Mononuclear cell (primary cell): ENCODE results near the gene SELENOS. TPM values are rescaled to one million over a fixed set of nuclear protein-coding genes. Genes with fewer than 3 reads are reported as not detected.

Source experiments
- H3K27me3 ChIP-seq: 2 replicates; pipeline ENCODE4 v1.6.0; 2011; ENCODE audit warnings: low read length, control low read depth; ENCODE audit not compliant: insufficient read depth
- H3K4me1 ChIP-seq: 2 replicates; pipeline ENCODE4 v1.5.1; 2011; ENCODE audit warnings: mild to moderate bottlenecking, low read length, control low read depth; ENCODE audit not compliant: insufficient read depth
- H3K4me3 ChIP-seq: 2 replicates; pipeline ENCODE4 v1.5.1; 2011; ENCODE audit warnings: mild to moderate bottlenecking, low read length, moderate library complexity
- H3K9me3 ChIP-seq: 2 replicates; pipeline ENCODE4 v1.5.1; 2011; ENCODE audit warnings: low read depth, mild to moderate bottlenecking, control low read depth, low read length
- total RNA-seq: library from RNA; depleted of rRNA; stranded (reverse); fragments of >200 nt; gene quantifications from one replicate; pipeline ENCODE4 v1.2.3, GENCODE V29; 2012

SELENOS gene
- total RNA-seq, 1 donor = 22.8 TPM

- H3K4me3 ChIP-seq = peak overlapping the region; percentile 63
- H3K9me3 ChIP-seq = no peaks in the 10 kb centered on the region
- H3K4me1 ChIP-seq = peaks cover 39% of the 10 kb centered on the region
- no peaks in the 10 kb centered on the region for H3K27me3 ChIP-seq
Observed at GRCh38 chr15:101252836-101253235, 24.4 kb downstream of the SELENOS start.

DNA sequence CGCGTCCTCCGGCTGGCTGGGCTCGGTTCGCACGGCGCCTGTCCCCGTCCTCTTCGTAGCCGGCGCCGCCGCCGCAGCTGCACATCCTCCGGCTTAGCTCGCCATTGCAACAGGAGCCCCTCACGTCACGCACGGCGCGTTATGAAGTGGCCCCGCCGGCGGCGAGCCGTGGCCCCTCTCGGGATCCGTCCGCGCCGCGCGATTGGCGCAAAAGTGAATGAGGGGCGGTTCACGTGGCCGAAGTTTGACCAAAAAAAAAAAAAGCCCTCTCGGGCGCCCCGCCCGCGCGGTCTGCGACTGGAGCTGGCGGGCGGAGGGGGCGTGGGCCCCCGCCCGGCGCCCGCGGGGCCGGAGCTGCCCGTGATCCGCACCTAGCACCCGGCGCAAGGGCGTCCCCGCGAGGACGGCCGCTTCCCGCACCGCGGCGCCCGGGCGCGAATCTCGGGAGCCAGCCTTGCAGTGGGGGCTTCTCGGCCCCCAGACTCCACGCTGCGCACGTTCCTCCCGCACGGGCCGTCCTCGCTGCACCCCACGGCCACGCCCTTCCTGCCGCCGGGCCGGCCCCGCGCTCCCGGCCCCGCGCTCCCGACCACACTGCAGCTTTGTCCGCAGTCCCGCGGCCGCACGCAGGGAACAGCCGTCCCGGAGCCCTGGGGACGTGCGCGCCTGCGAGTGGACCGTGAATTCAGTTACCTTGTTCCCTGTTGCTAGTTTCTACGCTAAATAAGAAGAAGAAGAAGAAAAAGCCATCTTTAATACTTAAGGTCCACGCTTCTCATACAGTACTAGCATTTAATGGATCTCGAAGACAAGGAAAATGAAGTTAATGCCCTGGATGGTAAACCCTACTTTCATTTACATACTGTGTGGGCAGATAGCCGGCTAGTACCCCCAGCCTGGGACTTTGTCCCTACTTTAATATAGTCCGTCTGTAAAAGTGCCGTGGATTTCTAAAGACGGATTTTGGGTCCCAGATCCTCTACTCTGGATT, 25.2 kb downstream of the SELENOS start, which contains the start of gene CHSY1:
Gene CHSY1 (minus strand): TSS at position 219 of the 991 bp plus-strand sequence. CDS start 592 bp downstream, outside the sequence.
- no peaks in the 10 kb centered on the region for H3K9me3 ChIP-seq
- H3K4me3 ChIP-seq = peak within 1 kb of the TSS; percentile 65
- no peaks in the 10 kb centered on the region for H3K27me3 ChIP-seq
- peaks cover 45% of the 10 kb centered on the region for H3K4me1 ChIP-seq

DNA sequence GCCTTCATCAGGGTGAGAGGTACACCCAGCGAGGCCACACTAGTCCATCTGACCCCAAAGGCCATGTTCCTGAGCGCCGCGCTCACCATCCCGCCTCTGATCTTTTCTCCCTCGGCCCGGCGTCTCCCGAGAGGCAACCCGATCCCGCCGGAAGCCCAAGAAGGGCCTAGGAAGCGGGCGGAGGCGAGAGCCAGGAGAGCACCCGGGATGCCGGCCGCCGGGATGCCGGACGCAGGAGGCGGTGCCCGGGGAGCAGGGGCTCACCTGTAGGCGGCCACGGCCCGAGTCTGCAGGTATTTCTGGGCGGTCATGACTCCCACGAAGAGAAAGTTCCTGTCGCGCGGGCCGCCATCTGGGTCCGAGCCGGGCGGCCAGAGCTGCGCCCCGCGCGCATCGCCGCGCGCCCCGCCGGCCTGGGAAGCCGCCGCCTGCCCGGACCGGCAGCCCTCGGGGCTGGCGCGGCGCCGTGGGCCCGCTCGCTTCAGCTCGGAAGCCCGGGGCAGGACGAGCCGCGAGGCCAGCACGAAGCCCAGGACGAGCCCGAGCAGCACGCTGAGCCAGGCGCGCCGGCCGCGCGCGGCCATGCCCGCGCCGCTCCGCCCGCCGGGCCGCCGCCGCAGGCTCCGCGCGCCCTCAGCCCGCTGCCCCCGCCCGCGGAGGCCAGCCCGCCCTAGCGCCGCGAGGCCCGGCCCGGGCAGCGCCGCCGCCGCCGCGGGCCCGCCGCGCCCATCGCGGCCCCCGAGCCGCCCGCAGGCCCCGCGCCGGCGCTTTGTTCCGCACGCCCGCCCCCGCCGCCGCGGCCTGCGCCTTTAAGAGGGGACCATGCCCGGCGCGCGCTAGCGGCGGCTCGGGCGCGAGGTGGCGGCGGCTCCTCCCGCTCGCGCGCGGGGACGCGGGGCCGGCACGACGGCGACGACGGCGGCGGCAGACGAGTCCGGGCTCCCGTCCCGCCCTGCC, 26.1 kb downstream of the SELENOS start:
- H3K4me3 ChIP-seq = peak overlapping the region; percentile 65
- no peaks in the 10 kb centered on the region for H3K9me3 ChIP-seq
- no peaks in the 10 kb centered on the region for H3K27me3 ChIP-seq
- peaks cover 55% of the 10 kb centered on the region for H3K4me1 ChIP-seq

DNA sequence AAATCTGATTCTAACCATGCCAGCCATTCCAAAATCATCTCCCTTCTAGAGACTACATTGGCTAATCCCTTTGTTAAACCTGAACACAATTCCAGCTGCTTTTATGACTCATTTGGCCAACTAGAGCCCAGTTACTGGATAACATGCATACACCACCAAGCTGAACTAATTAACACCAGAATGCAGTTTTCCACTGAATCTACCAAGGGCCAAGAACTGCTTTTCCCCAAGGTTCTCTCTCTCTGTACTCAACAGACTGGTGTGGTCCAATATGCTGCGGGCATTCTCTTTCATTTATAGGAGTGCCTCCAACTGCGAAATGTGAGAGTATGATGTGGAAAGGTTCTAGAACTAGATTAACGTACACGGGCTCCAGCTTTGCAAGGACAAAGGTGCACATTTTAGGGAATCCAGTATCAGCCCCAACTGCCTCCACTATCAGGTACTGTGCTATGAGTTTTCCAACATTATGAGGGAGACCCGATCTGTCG, 26.9 kb downstream of the SELENOS start:
- H3K9me3 ChIP-seq = no peaks in the 10 kb centered on the region
- no peaks in the 10 kb centered on the region for H3K27me3 ChIP-seq
- peak overlapping the region; percentile 65 for H3K4me3 ChIP-seq
- peaks cover 63% of the 10 kb centered on the region for H3K4me1 ChIP-seq

DNA sequence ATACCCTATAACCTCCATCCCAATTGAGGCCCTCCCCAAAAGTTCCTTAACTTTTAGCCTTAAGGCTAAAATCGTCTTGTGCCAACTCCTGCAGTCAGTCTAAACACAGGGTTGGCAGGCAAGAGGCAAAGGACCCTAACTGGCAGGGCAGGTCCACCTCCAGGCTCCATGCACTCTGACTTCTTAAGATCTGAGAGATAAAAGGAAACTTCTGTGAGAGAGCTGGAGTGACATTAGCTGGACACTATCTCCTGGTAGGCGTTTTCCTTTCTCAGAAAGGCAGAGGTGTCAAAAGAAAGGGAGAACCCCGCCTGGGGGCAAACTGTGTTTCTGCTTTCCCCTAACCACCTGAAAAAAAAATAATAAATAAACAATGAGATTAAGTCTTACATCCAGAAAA, 29.0 kb downstream of the SELENOS start:
- Histone ChIP-seq H3K4me1 (peaks cover 83% of the 10 kb centered on the region), H3K4me3 (no peak overlapping the region), H3K27me3 (no peaks in the 10 kb centered on the region), H3K9me3 (no peaks in the 10 kb centered on the region)

DNA sequence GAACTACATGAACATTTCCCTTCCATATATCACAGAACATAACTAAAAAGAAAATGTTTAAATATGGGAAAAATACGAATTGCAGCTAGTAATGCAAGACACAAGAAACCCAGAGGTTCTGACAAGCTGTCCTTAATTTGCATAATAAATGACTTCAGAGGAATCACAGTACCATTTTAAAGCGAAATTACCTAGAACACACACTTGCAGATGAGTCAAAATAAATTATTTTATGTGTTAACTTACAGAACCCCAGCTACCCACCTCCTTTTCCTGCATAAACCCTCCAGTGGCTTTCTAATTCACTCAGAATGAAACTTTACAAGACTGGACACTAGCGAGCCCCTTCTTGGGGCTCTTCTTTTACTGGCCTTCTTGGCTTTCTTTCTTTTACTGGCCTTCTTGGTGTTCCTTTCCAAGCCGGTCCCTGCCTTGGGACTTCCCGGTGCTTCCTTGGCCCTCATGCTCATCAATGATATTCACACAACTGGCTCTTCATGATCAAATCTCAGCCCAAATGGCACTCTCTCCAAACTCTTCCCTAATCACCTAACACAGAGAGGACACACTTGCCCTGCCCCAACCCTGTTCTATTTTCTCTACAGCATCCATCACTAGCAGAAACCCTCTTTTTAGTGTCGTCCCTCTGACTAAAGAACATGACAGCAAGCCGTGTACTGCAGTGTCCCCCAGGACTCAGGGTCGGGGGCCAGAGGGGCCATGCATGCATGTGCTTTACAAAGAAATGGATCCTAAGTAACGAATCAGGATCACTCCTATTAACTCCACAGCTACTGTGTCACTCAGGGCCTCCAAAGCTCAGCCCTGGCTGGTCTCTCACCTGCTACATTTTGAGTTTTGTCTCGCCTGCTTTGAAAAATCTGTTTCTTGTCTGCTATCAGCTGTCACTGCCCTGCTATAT, 30.2 kb downstream of the SELENOS start:
- Histone ChIP-seq H3K4me3 (no peak overlapping the region), H3K27me3 (no peaks in the 10 kb centered on the region), H3K9me3 (no peaks in the 10 kb centered on the region), H3K4me1 (peaks cover 87% of the 10 kb centered on the region)

- no peaks in the 10 kb centered on the region for H3K9me3 ChIP-seq
- no peaks in the 10 kb centered on the region for H3K27me3 ChIP-seq
- no peak overlapping the region for H3K4me3 ChIP-seq
- H3K4me1 ChIP-seq = peaks cover 94% of the 10 kb centered on the region
Observed at GRCh38 chr15:101246391-101246790, 30.9 kb downstream of the SELENOS start.

DNA sequence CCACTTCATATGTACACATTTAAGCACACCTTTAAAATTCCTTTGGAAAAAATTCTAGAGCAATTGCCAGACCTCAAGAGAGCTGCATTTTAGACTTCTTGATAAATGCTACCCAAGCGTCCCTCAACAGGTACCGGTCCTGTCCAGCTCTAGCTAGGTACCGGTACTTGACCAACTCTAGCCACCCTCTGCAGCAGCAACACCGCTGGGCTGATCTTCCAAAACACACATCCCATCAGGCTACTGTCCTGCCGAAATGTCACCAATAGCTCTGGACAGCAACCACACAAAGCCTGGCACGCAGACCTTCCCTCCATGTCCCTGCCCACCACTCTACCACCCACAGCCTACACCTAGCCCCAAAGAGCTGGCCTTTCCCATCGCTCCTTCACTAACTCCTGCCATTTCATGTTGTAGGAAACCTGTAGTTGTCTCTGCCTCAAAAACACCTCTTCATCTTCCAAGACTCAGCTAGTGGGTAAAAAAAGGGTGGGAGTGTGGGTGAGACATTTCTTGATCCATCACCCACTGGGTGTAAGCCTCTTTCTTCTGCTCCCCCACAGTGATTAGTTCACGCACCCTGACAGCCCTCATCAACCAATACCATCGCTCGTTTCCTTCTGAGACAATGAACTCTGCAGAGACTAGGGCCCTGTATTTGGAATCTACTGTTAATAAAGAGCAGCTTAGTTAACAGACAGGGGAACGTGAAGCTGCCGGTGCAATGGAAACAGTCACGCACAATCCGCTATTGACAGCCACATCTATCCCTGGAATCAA, 32.2 kb downstream of the SELENOS start:
- H3K4me3 ChIP-seq = no peak overlapping the region
- no peaks in the 10 kb centered on the region for H3K27me3 ChIP-seq
- no peaks in the 10 kb centered on the region for H3K9me3 ChIP-seq
- peaks cover 99% of the 10 kb centered on the region for H3K4me1 ChIP-seq

DNA sequence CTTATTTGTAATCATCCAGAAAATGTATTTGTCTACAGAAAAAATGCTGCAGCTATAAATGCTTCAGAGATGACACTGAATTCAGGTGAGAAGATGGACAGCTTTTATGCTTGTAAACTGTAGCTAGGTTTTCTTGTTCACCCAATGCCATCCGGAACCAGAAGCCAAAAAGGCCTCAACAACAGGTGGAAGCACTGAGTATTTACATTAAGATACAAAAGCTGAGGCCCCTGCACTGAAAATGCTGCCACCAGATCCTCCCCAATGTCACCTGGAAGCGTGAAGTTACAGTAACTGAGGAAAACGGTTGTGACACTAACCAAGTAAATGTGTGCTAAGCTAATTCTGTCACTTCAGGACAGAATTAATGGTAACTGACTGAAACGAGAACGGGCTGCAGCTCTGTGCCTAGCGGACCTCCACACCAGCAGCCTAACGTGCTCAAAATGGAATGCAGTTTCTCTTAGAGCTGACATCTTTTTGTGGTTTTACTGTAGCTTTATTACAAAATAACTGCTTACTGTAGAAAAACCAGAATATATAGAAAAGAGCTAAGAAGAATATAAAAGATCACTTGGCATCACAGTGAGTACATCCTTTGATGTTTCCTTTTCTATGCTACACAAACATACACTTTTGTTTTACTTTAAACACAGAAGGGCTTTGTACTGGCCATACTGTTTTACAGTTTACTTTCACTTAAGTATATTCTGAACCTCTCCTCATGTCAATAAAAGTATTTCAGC, 33.1 kb downstream of the SELENOS start:
- Histone ChIP-seq H3K9me3 (no peaks in the 10 kb centered on the region), H3K4me3 (no peak overlapping the region), H3K4me1 (peaks cover 99% of the 10 kb centered on the region), H3K27me3 (no peaks in the 10 kb centered on the region)

DNA sequence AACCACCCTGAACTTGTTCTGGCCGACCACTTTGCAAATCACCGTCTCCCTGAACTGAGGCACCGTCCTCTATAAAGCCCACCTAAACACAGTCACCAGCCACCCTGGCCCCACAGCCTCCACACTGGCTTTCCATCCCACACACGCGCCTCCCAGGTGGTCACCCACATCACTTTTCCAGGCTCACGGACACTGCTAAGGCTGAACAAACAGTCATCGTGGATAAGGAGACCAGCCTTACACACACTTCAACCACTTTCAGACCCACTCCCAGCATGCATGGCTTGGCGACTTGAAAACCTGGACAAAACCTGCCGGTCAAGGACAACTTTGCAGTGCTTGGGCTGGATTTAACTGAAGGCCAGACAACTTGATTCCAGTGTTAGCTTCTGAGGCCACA, 33.9 kb downstream of the SELENOS start:
- Histone ChIP-seq H3K27me3 (no peaks in the 10 kb centered on the region), H3K9me3 (no peaks in the 10 kb centered on the region), H3K4me1 (peaks cover 99% of the 10 kb centered on the region), H3K4me3 (no peak overlapping the region)

DNA sequence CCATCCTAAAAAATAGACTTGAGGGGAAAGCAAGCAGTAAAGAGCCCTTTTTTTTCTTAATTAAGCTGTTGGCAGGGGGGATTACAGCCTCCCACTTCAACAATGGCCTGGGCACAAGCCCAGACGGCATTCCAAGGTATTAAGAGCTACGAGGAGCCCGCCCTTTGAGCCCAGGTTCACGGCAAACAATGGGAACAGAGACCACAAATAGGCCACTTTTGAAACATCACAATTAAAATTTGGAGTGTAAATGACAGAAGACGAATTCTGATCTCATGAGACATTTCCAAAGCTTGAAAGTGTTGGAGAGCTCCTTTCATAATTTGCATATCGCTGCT, 34.3 kb downstream of the SELENOS start:
- Histone ChIP-seq H3K27me3 (no peaks in the 10 kb centered on the region), H3K4me3 (no peak overlapping the region), H3K4me1 (peaks cover 99% of the 10 kb centered on the region), H3K9me3 (no peaks in the 10 kb centered on the region)

GRCh38 chr15:101242160-101242998, 34.9 kb downstream of the SELENOS start:
- H3K4me1 ChIP-seq = peaks cover 100% of the 10 kb centered on the region
- H3K4me3 ChIP-seq = peak overlapping the region; percentile 21
- H3K27me3 ChIP-seq = no peaks in the 10 kb centered on the region

More at GRCh38 chr15:101242160-101242998, 34.9 kb downstream of the SELENOS start:
- H3K9me3 ChIP-seq = no peaks in the 10 kb centered on the region
